Ascending aorta (tissue), 2 donors: ENCODE data around the gene DDX1. TPM values are rescaled to one million over a fixed set of nuclear protein-coding genes. Genes with fewer than 3 reads are reported as not detected.

Experiments used
- DNase-seq, 2 donors: peaks; one replicate each; pipeline ENCODE4 v3.0.0-alpha.2; 2019; ENCODE audit warnings: low spot score in 2 of 2
- H3K27ac ChIP-seq, 2 donors: fragments of 200-600 bp; sonication (generic); one replicate each; pipeline ENCODE4 v1.5.1; 2016 to 2017; ENCODE audit warnings: mild to moderate bottlenecking in 1 of 2
- H3K27me3 ChIP-seq: fragments of 200-600 bp; sonication (generic); one replicate; pipeline ENCODE4 v1.5.1; 2017
- H3K36me3 ChIP-seq, 2 donors: fragments of 200-600 bp; sonication (generic); one replicate each; pipeline ENCODE4 v1.5.1; 2016
- H3K4me1 ChIP-seq, 2 donors: fragments of 200-600 bp; sonication (generic); one replicate each; pipeline ENCODE4 v1.5.1; 2016 to 2017; ENCODE audit warnings: mild to moderate bottlenecking in 1 of 2
- H3K4me3 ChIP-seq, 2 donors: fragments of 200-600 bp; sonication (generic); one replicate each; pipeline ENCODE4 v1.5.1; 2016 to 2017; ENCODE audit warnings: mild to moderate bottlenecking in 1 of 2
- H3K9me3 ChIP-seq, 2 donors: fragments of 200-600 bp; sonication (generic); one replicate each; pipeline ENCODE4 v1.5.1; 2016
- intact Hi-C: fragments of 100-400 bp; cut with DNase I; formaldehyde crosslinking; loops from one replicate; pipeline ENCODE4 v1.15.1; 2023
- total RNA-seq: library from RNA; depleted of rRNA; stranded (reverse); fragments of >200 nt; gene quantifications from one replicate; pipeline ENCODE4 v1.1.0, GENCODE V29; 2016
- TF ChIP-seq, protein P1 (sequence below), 3 experiments: fragments of 200-600 bp in 2 of 3; fragments of 450-650 bp in 1 of 3; sonication (generic) in 2 of 3; IDR thresholded peaks; one replicate each; pipeline ENCODE4 v1.5.1; 2016 to 2019; ENCODE audit warnings: antibody characterized with exemption in 3 of 3, mild to moderate bottlenecking in 1 of 3, moderate library complexity in 1 of 3

The DDX1 gene
- total RNA-seq, 1 donor from 2014 or later, result 21.5 TPM

DNA sequence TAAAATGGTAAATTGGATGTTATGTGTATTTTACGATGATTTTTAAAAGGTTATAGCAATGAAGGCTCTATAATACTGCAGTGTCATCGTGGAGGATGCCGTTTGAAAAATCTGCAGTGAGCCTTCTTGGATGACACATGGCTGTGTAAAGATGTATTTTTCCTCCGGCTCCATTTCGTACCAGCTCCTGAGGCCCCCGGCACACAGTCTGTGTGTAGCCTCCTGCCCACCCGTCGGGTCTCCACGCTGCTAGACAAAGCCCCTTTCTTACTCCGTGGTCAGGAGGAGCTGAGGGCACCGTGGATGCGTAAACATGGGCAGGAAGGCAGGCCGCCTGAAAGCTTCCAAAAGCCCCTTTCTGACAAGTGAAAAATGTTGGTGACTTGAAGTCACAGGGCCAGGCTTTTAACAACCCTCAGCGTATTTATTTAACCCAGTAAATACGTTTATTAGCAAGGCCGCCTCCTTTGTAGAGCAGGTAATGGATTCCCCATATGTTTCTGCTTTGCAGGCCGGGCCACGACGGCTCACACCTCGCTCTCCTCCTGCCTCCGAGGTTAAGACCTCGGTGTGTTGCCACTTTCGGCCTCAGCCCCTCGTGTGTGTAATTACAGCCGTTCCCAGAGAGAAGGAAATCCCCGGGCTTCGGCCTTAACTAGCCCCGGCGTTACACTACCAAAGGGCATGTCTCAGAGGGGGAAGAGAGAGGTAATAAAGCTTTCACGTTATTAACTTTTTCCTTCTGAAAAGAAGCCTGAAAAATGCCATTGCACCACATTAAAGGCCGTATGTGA is 72.8 kb downstream of the DDX1 start:
- H3K27ac ChIP-seq, result no peak overlapping the region
- TF ChIP-seq, protein P1, sequence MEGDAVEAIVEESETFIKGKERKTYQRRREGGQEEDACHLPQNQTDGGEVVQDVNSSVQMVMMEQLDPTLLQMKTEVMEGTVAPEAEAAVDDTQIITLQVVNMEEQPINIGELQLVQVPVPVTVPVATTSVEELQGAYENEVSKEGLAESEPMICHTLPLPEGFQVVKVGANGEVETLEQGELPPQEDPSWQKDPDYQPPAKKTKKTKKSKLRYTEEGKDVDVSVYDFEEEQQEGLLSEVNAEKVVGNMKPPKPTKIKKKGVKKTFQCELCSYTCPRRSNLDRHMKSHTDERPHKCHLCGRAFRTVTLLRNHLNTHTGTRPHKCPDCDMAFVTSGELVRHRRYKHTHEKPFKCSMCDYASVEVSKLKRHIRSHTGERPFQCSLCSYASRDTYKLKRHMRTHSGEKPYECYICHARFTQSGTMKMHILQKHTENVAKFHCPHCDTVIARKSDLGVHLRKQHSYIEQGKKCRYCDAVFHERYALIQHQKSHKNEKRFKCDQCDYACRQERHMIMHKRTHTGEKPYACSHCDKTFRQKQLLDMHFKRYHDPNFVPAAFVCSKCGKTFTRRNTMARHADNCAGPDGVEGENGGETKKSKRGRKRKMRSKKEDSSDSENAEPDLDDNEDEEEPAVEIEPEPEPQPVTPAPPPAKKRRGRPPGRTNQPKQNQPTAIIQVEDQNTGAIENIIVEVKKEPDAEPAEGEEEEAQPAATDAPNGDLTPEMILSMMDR (IDR thresholded peaks at IDR 0.05), result no peak
- H3K27me3 ChIP-seq, result no peaks in the 10 kb centered on the region
- H3K4me3 ChIP-seq, result no peak overlapping the region
- no peaks in the 10 kb centered on the region for H3K4me1 ChIP-seq
- DNase-seq, result no peak
- intact Hi-C loops, result no loop called here
- H3K9me3 ChIP-seq, result no peaks in the 10 kb centered on the region
- no peaks in the 10 kb centered on the region for H3K36me3 ChIP-seq

DNA sequence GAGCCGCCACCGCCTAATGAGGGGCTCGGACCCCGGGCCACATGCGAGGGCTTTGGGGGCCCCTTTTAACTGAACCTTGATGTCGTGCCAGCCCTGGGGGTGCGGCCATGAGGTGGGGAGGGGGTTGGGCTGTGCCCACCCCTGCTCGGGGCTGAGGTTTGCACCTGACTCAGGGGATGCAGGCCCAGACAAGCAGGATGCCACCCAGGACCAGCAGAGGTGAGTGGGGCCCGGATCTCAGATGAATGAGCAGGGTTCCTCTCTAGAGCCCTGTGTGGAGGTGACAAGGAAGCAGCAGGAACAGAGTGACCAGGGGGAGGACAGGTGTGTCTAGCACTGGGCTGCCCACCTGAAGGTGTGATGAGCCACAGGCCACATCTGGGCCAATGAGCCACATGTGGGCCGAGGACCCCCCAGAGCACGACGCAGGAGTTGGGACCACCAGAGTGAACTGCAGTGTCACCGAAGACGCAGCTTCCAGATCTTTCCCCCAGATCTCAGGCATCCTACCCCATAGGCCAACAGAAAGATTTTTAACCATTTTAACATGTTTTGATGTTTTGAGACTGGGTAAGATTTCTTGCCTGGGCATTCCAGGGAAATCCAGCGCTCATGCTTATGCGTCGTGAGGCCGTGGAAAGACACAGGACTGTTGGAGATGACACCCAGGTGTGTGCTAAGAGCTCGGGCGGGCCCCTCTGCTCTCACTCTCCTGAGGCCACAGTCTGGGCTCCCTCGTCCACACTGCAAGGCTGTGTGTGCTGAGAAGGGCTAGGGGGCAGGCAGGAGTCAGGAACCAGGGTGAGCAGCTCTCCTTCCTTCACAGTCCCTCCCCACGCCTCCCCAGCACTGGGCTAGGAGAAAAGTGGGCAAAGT is 73.6 kb downstream of the DDX1 start:
- Histone ChIP-seq H3K36me3 (no peaks in the 10 kb centered on the region), H3K27me3 (no peaks in the 10 kb centered on the region), H3K9me3 (no peaks in the 10 kb centered on the region), H3K4me3 (no peak overlapping the region), H3K4me1 (no peaks in the 10 kb centered on the region), H3K27ac (no peak overlapping the region)
- intact Hi-C loops, result no loop called here
- DNase-seq, result no peak
- TF ChIP-seq, protein P1 (IDR thresholded peaks at IDR 0.05), result no peak

DNA sequence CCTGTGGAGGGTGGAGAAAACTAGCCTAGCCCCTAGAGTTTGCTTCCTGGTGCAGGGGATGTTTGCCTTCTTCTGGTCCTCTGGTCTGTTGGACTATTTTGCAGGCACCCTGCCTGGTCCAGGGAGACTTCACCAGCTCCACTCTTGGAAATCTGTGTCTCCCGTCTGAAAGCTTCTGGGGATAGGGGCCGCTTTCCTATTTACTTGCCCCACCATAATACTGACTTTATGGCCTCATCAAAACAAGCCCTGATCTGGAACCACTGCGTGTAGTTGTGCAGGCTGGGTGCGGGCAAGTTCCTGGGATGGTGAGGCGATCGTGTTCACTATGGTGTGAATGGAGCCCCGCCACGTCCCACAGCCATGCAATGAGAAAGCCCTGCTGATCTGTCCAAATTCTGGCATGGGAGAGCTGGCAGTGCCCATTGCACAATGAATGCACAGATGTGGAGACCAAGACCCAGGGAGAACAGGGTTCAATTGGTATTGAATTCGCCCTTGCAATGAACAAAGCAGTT is 74.3 kb downstream of the DDX1 start:
- intact Hi-C loops, result no loop called here
- TF ChIP-seq, protein P1 (IDR thresholded peaks at IDR 0.05), result no peak
- H3K4me1 ChIP-seq, result no peaks in the 10 kb centered on the region
- no peak overlapping the region for H3K4me3 ChIP-seq
- no peaks in the 10 kb centered on the region for H3K27me3 ChIP-seq
- no peaks in the 10 kb centered on the region for H3K9me3 ChIP-seq
- H3K36me3 ChIP-seq, result no peaks in the 10 kb centered on the region
- no peak for DNase-seq
- no peak overlapping the region for H3K27ac ChIP-seq

DNA sequence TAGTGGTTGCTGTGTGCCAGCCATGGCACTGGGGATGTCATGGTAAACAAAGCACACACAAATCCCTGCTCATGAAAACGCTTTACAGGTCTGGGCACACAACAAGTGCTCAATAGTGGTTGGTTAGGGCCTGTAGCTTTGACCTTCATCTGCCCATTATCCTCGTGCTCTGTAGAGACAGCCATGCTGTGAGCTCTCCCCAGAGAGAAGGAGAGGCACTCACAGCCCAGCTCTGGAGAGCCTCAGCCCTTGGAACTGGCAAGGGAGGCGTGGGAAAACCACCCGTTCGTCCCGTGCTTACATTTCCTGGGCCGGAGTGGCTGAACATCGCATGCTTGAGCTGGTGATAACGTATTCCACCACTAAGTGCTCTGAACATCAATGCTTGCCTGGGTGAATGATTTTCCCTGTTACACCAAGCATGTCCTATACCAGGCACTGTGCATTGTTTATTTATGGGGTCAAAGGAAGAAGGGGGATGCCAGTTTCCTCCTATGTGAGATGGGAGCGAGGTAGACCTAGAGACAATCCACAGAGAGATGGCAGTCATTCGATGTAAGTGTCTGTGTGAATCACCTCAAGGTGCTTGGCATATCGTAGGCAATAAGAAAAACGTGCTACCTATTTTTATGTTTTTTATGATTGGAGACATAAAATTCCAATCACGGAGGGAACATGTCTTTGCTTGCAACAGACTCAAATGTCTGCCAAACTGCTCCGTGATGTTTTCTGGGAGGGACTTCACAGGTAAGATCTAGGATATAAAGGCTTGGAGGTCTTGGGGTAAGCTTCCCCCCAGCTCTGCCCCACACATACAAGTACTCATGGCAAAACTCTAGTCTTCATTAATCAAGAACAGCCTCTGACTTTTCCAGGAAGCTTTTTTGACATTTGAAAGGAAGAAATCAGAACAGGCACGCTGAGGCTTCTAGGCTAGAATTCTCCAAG is 75.5 kb downstream of the DDX1 start:
- TF ChIP-seq, protein P1 (IDR thresholded peaks at IDR 0.05), result no peak
- Histone ChIP-seq H3K27me3 (no peaks in the 10 kb centered on the region), H3K4me1 (no peaks in the 10 kb centered on the region), H3K27ac (no peak overlapping the region), H3K9me3 (no peaks in the 10 kb centered on the region), H3K4me3 (no peak overlapping the region), H3K36me3 (no peaks in the 10 kb centered on the region)
- intact Hi-C loops, result no loop called here
- DNase-seq, result no peak
